H1 (cell line): Measurements from ENCODE around the gene TPSD1.

ENCODE experiments used
- EP300 ChIP-seq, 2 experiments: IDR thresholded peaks; 1 replicate in 1 of 2; 2 replicates in 1 of 2; pipeline ENCODE4 v1.6.1; 2011 to 2012; ENCODE audit warnings: low read depth in 2 of 2, low read length in 2 of 2, mild to moderate bottlenecking in 2 of 2, borderline replicate concordance in 1 of 2, inconsistent platforms in 1 of 2, moderate library complexity in 1 of 2
- KDM1A ChIP-seq: fragments of 200-600, 300-600 bp; sonication (generic); IDR thresholded peaks from 2 replicates; pipeline ENCODE4 v1.7.1; 2016; ENCODE audit warnings: mild to moderate bottlenecking, low read length, borderline replicate concordance

DNA sequence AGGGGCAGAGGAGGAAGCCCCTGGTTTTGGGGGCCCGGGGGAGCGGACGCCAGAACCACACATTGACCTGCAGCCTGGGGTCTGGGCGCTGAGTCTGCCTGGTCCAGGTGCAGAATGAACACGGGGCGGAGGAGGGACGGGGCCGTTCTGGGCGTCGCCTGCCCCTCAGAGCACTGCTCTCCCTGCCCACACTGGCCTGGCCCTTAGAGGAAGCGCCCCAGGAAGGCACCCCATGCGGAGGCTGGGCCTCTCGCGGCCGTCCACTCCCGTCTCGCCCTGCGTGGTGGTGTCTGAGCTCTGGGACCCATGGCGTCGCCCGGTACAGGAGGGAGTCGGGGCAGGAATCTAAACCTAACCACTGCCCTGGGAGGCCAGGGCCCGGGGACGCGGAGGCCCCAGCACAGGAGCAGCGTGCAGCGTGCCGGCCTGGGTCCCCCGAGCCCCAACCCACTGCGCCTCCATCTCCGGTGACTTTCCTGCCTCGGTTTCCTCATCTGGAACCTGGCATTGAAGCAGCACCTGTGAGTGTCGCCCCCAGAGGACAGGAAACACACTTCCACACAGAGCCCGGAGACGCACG, 4.3 kb downstream of the TPSD1 start:
- no peak for TF ChIP-seq EP300 (IDR thresholded peaks at IDR 0.05; ENCODE audit: borderline replicate concordance in 1 of 2, low read depth in 2 of 2, low read length in 2 of 2)
- TF ChIP-seq KDM1A = no peak
